Measurements from ENCODE around the gene PPP1R9A.

PPP1R9A gene

DNA sequence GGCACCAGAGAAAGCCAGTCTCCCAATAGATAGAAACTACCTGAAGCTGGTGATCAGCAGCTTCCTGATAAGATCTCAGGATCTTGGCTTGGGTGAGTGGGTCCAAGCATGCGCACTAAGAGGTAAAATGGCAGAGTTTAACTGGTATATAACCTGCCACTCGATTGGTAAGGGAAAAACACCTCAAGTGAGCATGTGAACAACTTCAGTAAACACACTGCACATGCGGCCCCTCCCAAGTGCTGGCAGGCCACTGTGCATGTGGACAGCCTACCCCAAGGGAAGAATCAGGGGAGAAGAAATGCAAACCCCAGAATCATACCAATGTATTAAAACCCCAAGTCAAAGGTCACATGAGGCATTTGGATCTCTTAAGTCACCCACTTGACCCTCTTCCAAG, 434.6 kb downstream of the PPP1R9A start:
- DNase-seq (ENCODE audit: extremely low read depth in 1 of 2, low read depth in 1 of 2), result no peak

DNA sequence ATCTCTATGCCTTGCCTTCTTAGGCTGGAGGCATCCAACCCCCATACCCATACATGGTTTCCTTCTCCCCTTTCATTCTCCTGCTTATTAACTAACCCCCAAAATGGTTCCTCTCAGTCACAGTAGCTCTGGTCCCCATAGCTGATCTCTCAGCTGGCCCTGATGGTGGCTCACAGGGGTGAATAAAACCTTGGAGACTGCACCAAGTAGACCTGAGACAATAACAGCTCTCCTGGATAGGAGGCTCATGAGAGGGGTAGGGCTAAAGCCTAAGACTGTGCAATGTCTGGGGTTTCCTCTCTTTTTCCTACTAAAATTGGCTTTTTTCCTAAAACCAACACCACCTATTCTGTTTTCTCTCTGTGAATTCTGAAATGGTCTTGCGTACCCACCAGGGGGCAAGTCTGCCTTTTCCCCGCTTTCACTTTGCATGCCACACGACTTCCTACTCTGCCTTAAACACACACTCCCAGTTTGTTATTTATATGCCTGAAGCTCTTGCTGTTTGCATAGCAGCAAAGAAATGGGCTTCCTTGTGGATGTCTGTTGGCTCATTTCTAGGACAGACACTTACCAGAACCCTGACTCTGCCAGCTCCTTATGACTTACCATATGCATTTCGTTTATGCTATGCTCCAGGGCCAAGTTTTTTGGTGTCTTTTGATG, 435.4 kb downstream of the PPP1R9A start:
- DNase-seq (ENCODE audit: extremely low read depth in 1 of 2, low read depth in 1 of 2), result no peak
